H1 (cell line): ENCODE measurements around the gene IRF8. TPM values are rescaled to one million over a fixed set of nuclear protein-coding genes. Genes with fewer than 3 reads are reported as not detected.
"Not testable (repeated sequence)": the region's sequence is repeated elsewhere in the genome, so short reads cannot be mapped to it uniquely, and the experiment has no call there.

ENCODE experiments used
- CTCF ChIA-PET: fragments of 300-600 bp; sonication (Branson Sonifier 250); formaldehyde crosslinking; loops from one replicate; lab custom pipeline; 2021; ENCODE audit not compliant: partially characterized antibody; lab: Charles Lee
- POLR2A ChIA-PET: fragments of 300-600 bp; sonication (Branson Sonifier 250); formaldehyde crosslinking; loops from one replicate; lab custom pipeline; 2021; ENCODE audit warnings: inconsistent platforms; ENCODE audit not compliant: partially characterized antibody; lab: Charles Lee
- DNase-seq, 2 experiments: peaks; one replicate each; pipeline versions ENCODE4 v3.0.0 to v3.0.0-alpha.2; 2010 to 2022; ENCODE audit warnings: low spot score in 2 of 2, low read depth in 1 of 2, mixed read lengths in 1 of 2
- FAIRE-seq: peaks from 2 replicates; lab custom pipeline; 2011; peaks lifted over from hg19 to GRCh38; lab: Jason Lieb, UNC
- H2AFZ ChIP-seq: 2 replicates; pipeline ENCODE4 v1.8.1; 2012; ENCODE audit warnings: low read length, inconsistent platforms
- H2AK5ac ChIP-seq: 2 replicates; pipeline ENCODE4 v1.6.1; 2013; ENCODE audit warnings: low read depth, low read length
- H2BK120ac ChIP-seq: replicated peaks from 2 replicates; pipeline ENCODE3; 2013; ENCODE audit warnings: low read depth, low read length, inconsistent platforms
- H2BK12ac ChIP-seq: 2 replicates; pipeline ENCODE4 v1.6.1; 2013; ENCODE audit warnings: low read depth, low read length
- H2BK15ac ChIP-seq: 2 replicates; pipeline ENCODE4 v1.6.1; 2013; ENCODE audit warnings: low read length
- H2BK20ac ChIP-seq: 2 replicates; pipeline ENCODE4 v1.6.1; 2013; ENCODE audit warnings: low read length
- H2BK5ac ChIP-seq: 2 replicates; pipeline ENCODE4 v1.6.1; 2013; ENCODE audit warnings: low read depth, low read length
- H3K14ac ChIP-seq: 2 replicates; pipeline ENCODE4 v1.6.1; 2013; ENCODE audit warnings: inconsistent platforms; ENCODE audit not compliant: insufficient read length
- H3K18ac ChIP-seq: 2 replicates; pipeline ENCODE4 v1.6.1; 2013; ENCODE audit warnings: low read length; ENCODE audit errors: extremely low read depth
- H3K23ac ChIP-seq: 2 replicates; pipeline ENCODE4 v1.6.1; 2013; ENCODE audit warnings: inconsistent platforms; ENCODE audit not compliant: insufficient read length
- H3K23me2 ChIP-seq: 2 replicates; pipeline ENCODE4 v1.6.1; 2013; ENCODE audit warnings: low read depth, low read length
- H3K27ac ChIP-seq: 2 replicates; pipeline ENCODE4 v1.6.1; 2011; ENCODE audit warnings: low read depth, low read length, inconsistent platforms
- H3K27me3 ChIP-seq, 4 experiments: replicated peaks in 1 of 4; 1 replicate in 1 of 4; 2 replicates in 3 of 4; pipeline versions ENCODE4 v1.6.1 to v1.8.1; 2011 to 2013; ENCODE audit warnings: low read length in 3 of 4, mild to moderate bottlenecking in 3 of 4, inconsistent platforms in 2 of 4, mixed read lengths in 2 of 4, moderate library complexity in 1 of 4; ENCODE audit not compliant: control insufficient read depth in 3 of 4, insufficient read depth in 3 of 4; ENCODE audit errors: extremely low read depth in 1 of 4
- H3K36me3 ChIP-seq, 4 experiments: 2 replicates each; pipeline versions ENCODE4 v1.6.1 to v1.8.1; 2011 to 2013; ENCODE audit warnings: mild to moderate bottlenecking in 4 of 4, low read length in 3 of 4, moderate library complexity in 2 of 4, control low read depth in 1 of 4, inconsistent platforms in 1 of 4; ENCODE audit not compliant: insufficient read depth in 4 of 4, control insufficient read depth in 2 of 4
- H3K4ac ChIP-seq: replicated peaks from 2 replicates; pipeline ENCODE3; 2013; ENCODE audit warnings: low read length, low read depth, mixed read lengths, inconsistent platforms; ENCODE audit not compliant: insufficient read length
- H3K4me1 ChIP-seq, 4 experiments: replicated peaks in 1 of 4; 1 replicate in 1 of 4; 2 replicates in 3 of 4; pipeline versions ENCODE4 v1.6.1 to v1.8.1; 2011 to 2013; ENCODE audit warnings: low read length in 3 of 4, inconsistent platforms in 2 of 4, mixed read lengths in 1 of 4; ENCODE audit not compliant: insufficient read depth in 4 of 4, control insufficient read depth in 3 of 4
- H3K4me2 ChIP-seq, 2 experiments: 2 replicates each; pipeline versions ENCODE4 v1.6.1 to v1.8.1; 2011 to 2013; ENCODE audit warnings: low read depth in 2 of 2, low read length in 2 of 2, control low read depth in 1 of 2, inconsistent platforms in 1 of 2, mild to moderate bottlenecking in 1 of 2; ENCODE audit not compliant: insufficient read depth in 1 of 2
- H3K4me3 ChIP-seq, 4 experiments: fragments of 200-600, 300-600 bp in 1 of 4; sonication (generic), shearing (Covaris generic), sonication (Bioruptor Twin) in 1 of 4; 2 replicates each; pipeline versions ENCODE4 v1.5.1 to v1.8.1; 2011 to 2016; ENCODE audit warnings: low read length in 4 of 4, low read depth in 3 of 4, control low read depth in 2 of 4, inconsistent platforms in 2 of 4, mild to moderate bottlenecking in 2 of 4, mixed read lengths in 1 of 4, moderate library complexity in 1 of 4; ENCODE audit not compliant: insufficient read depth in 2 of 4; ENCODE audit errors: extremely low read depth in 1 of 4
- H3K56ac ChIP-seq: replicated peaks from 2 replicates; pipeline ENCODE3; 2013; ENCODE audit warnings: low read depth, mild to moderate bottlenecking, mixed read lengths, low read length, inconsistent platforms; ENCODE audit not compliant: insufficient read length
- H3K79me1 ChIP-seq: 2 replicates; pipeline ENCODE4 v1.6.1; 2013; ENCODE audit warnings: low read depth, low read length, control low read depth
- H3K79me2 ChIP-seq, 2 experiments: 2 replicates each; pipeline versions ENCODE4 v1.6.1 to v1.8.1; 2012 to 2013; ENCODE audit warnings: low read length in 2 of 2, mild to moderate bottlenecking in 2 of 2, inconsistent platforms in 1 of 2; ENCODE audit not compliant: insufficient read depth in 2 of 2, control insufficient read depth in 1 of 2
- H3K9ac ChIP-seq, 4 experiments: replicated peaks in 1 of 4; 1 replicate in 1 of 4; 2 replicates in 3 of 4; pipeline versions ENCODE4 v1.6.1 to v1.8.1; 2011 to 2013; ENCODE audit warnings: low read depth in 3 of 4, low read length in 3 of 4, control low read depth in 2 of 4, mild to moderate bottlenecking in 2 of 4, moderate library complexity in 2 of 4, inconsistent platforms in 1 of 4; ENCODE audit errors: extremely low read depth in 1 of 4
- H3K9me3 ChIP-seq, 2 experiments: 2 replicates each; pipeline versions ENCODE4 v1.6.1 to v1.8.1; 2012 to 2013; ENCODE audit warnings: mild to moderate bottlenecking in 2 of 2, moderate library complexity in 2 of 2, control low read depth in 1 of 2, inconsistent platforms in 1 of 2, low read depth in 1 of 2, low read length in 1 of 2, mixed read lengths in 1 of 2; ENCODE audit not compliant: insufficient read depth in 2 of 2
- H4K20me1 ChIP-seq, 2 experiments: replicated peaks in 1 of 2; 2 replicates each; pipeline versions ENCODE3 to v1.8.1; 2011 to 2013; ENCODE audit warnings: inconsistent platforms in 2 of 2, low read length in 2 of 2, mild to moderate bottlenecking in 1 of 2; ENCODE audit not compliant: insufficient read depth in 2 of 2, control insufficient read depth in 1 of 2
- H4K5ac ChIP-seq: 2 replicates; pipeline ENCODE4 v1.6.1; 2013; ENCODE audit warnings: low read length, low read depth, mixed read lengths, inconsistent platforms; ENCODE audit not compliant: insufficient read length
- H4K8ac ChIP-seq: 2 replicates; pipeline ENCODE4 v1.8.0; 2013; ENCODE audit warnings: mild to moderate bottlenecking, moderate library complexity, low read length, inconsistent platforms; ENCODE audit not compliant: insufficient read depth; ENCODE audit errors: extremely low read depth
- H4K91ac ChIP-seq: replicated peaks from 2 replicates; pipeline ENCODE3; 2013; ENCODE audit warnings: low read length, mixed read lengths, inconsistent platforms; ENCODE audit not compliant: insufficient read length
- CEBPB ChIP-seq: IDR thresholded peaks from 2 replicates; pipeline ENCODE4 v1.6.1; 2012; ENCODE audit warnings: low read depth, low read length
- WGBS, 2 experiments: shearing (Covaris generic) in 1 of 2; methylation state at CpG; one replicate each; pipeline versions ENCODE4 v1.1.6 to v1.1.7; 2013 to 2015; ENCODE audit warnings: low lambda C conversion rate in 2 of 2, mixed read lengths in 2 of 2, inconsistent platforms in 1 of 2, low coverage in 1 of 2, missing lambda C conversion rate in 1 of 2; ENCODE audit not compliant: insufficient replicate concordance in 2 of 2, insufficient coverage in 1 of 2, insufficient read length in 1 of 2; ENCODE audit errors: extremely low coverage in 1 of 2, missing lambda C conversion rate in 1 of 2; 5-methylcytosine and 5-hydroxymethylcytosine counted together
- polyA plus RNA-seq, 7 experiments: library from polyadenylated mRNA; depleted of rRNA in 3 of 7; stranded (reverse) in 5 of 7; unstranded in 2 of 7; fragments of >200 nt in 5 of 7; fragments of 200-250 nt in 2 of 7; gene quantifications; 1 replicate in 5 of 7; 2 replicates in 1 of 7; 4 replicates in 1 of 7; pipeline versions ENCODE4 v1.2.1 to v1.2.3, GENCODE V29; 2011 to 2013; ENCODE audit warnings: missing spikeins in 2 of 7, mixed read lengths in 2 of 7
- total RNA-seq: library from RNA; stranded (reverse); fragmentation: NEBNext Ultra II Directional; extraction: Animal tissue kit (Norgen Biotek cat#: 25700); gene quantifications from 2 replicates; pipeline ENCODE4 v1.2.1, GENCODE V29; 2021

Gene IRF8
- total and polyA plus RNA-seq, 2 of the 8 experiments (the other 6 are each of a cell fraction or from before 2014, with no cell fraction given), result 0.35 to 2.0 TPM

GRCh38 chr16:85858571-85858970, 40.4 kb upstream of the IRF8 start:
- WGBS, 2 experiments, result 95% methylated on average over 4 of the region's 7 CpGs; no CpG with 5 or more reads in 1 of the 2 experiments

More at GRCh38 chr16:85858571-85858970, 40.4 kb upstream of the IRF8 start:
- H3K27me3 ChIP-seq, H3K4me1 ChIP-seq, H2AFZ ChIP-seq, H3K4me3 ChIP-seq, H2BK12ac ChIP-seq, H2BK120ac ChIP-seq, H3K18ac ChIP-seq, H3K79me2 ChIP-seq, H2AK5ac ChIP-seq, H3K9me3 ChIP-seq, H4K8ac ChIP-seq, H4K20me1 ChIP-seq, DNase-seq, H3K56ac ChIP-seq, H3K9ac ChIP-seq, POLR2A ChIA-PET, H3K4ac ChIP-seq, H3K36me3 ChIP-seq, H4K5ac ChIP-seq, H3K4me2 ChIP-seq, H3K23ac ChIP-seq, H2BK15ac ChIP-seq, H3K23me2 ChIP-seq, H4K91ac ChIP-seq, H3K14ac ChIP-seq, H3K79me1 ChIP-seq, H3K27ac ChIP-seq, H2BK20ac ChIP-seq, FAIRE-seq, H2BK5ac ChIP-seq: not testable (repeated sequence)
- CTCF ChIA-PET, result interaction anchor here (0.9 kb wide), 1 partner anchor 43 kb away, joined by 3 read pairs; no protein-coding TSS in a partner anchor
- TF ChIP-seq CEBPB, result peak; percentile 59; the same call in 1 of the 2 replicates
